T1000 (cell line): ENCODE results near the gene PTCRA.
"Not testable (repeated sequence)": the region's sequence is repeated elsewhere in the genome, so short reads cannot be mapped to it uniquely, and the experiment has no call there.

Experiments
- DNase-seq: peaks from one replicate; lab custom pipeline; 2025; ENCODE audit warnings: mixed read lengths; lab: John Stamatoyannopoulos, UW

The PTCRA gene

GRCh38 chr6:42902429-42903263 is 13.2 kb upstream of the PTCRA start:
- DNase-seq: not testable (repeated sequence)

DNA sequence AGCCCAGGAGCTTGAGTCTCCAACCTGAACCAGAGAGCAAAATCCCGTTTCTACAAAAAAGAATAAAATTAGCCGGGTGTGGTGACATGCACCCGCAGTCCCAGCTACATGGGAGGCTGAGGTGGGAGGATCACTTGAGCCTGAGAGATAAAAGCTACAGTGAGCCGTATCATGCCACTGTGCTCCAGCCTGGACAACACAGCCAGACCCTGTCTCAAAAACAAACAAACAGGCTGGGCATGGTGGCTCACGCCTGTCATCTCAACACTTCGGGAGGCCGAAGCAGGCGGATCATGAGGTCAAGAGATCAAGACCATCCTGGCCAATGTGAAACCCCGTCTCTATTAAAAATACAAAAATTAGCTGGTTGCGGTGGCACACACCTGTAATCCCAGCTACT is 11.4 kb upstream of the PTCRA start:
- no peak for DNase-seq

- no peak for DNase-seq
Measured at GRCh38 chr6:42907336-42907735, 8.5 kb upstream of the PTCRA start.

GRCh38 chr6:42909835-42910234 is 6.0 kb upstream of the PTCRA start:
- DNase-seq: no peak

DNA sequence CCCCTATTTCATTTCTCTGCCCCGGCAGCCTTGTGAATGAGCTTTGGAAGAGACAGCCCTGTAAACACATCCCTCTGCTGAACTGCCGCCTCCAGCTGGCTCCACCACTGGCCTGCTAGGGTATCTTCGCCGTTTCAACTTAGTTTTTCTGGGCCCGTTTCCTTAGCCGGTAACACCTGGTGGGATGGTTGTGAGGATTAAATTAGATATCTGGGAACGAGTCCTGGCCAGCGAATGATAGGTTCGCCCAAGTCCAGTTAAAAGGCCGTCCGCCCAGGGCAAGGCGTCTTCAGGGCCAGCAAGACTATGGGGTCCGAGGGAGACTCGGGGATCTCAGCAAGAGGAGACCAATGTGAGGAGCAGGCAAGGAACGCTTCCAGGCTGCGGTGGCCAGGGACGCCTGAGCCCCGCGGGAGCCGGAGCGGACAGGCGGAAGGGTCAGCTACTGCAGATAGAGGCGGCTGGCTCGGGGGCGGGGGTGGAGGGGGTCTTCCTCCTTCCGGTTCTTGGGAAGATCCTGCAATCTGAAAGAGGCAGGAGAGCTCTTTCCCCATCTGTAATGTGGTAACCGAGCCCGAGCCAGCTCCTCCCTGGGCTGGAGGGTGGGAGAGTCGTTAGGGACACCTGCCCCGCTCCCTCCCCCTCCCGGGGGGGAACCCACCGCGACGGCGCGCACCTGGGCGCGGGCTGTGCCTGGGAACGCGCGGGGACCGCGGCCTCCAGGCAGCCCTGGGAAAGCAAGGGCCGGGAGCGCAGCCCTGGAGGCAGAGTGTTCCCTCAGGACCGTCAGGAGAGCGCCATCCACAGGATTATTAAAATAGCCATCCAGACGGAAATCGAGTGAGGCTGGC is 4.5 kb upstream of the PTCRA start:
- no peak for DNase-seq

DNA sequence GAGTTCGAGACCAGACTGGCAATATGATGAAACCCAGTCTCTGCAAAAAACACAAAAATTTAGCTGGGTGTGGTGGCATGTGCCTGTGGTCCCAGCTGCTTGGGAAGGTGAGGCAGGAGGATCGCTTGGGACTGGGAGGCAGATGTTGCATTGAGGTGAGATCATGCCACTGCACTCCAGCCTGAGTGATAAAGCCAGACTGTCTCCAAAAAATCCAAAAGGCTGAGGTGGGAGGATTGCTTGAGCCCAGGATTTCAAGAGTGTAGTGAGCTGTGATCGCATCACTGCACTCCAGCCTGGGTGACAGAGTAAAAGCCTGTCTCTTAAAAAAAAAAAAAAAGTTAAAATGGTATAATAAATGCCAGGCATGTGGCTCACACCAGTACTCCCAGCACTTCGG is 1.3 kb upstream of the PTCRA start:
- DNase-seq: no peak

- no peak for DNase-seq
Measured at GRCh38 chr6:42916288-42916687, 435 bp downstream of the PTCRA start.

DNA sequence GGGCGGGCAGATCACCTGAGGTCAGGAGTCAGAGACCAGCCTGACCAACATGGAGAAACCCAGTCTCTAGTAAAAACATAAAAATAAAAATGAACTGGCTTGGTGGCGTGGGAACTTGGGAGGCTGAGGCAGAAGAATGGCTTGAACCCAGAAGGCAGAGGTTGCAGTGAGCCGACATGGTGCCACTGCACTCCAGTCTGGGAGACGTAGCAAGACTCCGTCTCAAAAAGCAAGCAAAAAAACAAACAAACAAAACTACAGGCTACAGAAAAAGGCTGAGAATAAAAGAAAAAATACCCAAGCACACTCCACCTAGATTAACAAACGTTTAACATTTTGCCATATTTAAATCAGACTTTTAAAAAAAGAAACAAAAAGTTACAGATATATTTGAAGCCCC is 5.9 kb downstream of the PTCRA start:
- DNase-seq: no peak

DNA sequence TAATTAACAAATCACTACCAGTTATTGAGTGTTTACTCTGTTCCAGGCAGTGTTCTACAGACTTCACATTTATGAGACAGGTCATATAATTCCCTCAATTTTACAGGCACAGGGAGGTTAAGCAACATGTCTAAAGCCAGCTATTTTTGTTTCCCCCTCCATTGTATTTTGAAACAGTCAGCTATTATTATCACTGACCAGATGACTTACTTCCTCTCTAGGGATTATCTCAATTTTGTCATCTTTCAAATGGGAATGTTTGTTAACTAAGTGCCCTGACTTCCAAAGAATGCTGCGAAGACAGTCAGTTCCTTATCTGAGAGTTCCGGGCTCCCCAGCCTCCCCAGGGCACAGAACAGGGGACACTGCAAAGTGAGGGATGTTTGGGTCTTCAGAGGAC is 7.8 kb downstream of the PTCRA start:
- no peak for DNase-seq

- no peak for DNase-seq
Measured at GRCh38 chr6:42925248-42925857, 9.5 kb downstream of the PTCRA start.

GRCh38 chr6:42928986-42929820 is 13.3 kb downstream of the PTCRA start, which contains the start of gene CNPY3:
TSS of gene CNPY3 (plus strand) at chr6:42929480. CDS start at chr6:42929571, 91 bp downstream.
- peak; percentile 86 for DNase-seq

GRCh38 chr6:42929821-42930360 is 14.0 kb downstream of the PTCRA start:
- peak; percentile 28 for DNase-seq

GRCh38 chr6:42932412-42932811 is 16.6 kb downstream of the PTCRA start:
- no peak for DNase-seq

- no peak for DNase-seq
Measured at GRCh38 chr6:42933205-42933604, 17.4 kb downstream of the PTCRA start.

- DNase-seq: no peak
Measured at GRCh38 chr6:42935322-42935721, 19.5 kb downstream of the PTCRA start.

GRCh38 chr6:42936398-42936797 is 20.5 kb downstream of the PTCRA start:
- DNase-seq: no peak

DNA sequence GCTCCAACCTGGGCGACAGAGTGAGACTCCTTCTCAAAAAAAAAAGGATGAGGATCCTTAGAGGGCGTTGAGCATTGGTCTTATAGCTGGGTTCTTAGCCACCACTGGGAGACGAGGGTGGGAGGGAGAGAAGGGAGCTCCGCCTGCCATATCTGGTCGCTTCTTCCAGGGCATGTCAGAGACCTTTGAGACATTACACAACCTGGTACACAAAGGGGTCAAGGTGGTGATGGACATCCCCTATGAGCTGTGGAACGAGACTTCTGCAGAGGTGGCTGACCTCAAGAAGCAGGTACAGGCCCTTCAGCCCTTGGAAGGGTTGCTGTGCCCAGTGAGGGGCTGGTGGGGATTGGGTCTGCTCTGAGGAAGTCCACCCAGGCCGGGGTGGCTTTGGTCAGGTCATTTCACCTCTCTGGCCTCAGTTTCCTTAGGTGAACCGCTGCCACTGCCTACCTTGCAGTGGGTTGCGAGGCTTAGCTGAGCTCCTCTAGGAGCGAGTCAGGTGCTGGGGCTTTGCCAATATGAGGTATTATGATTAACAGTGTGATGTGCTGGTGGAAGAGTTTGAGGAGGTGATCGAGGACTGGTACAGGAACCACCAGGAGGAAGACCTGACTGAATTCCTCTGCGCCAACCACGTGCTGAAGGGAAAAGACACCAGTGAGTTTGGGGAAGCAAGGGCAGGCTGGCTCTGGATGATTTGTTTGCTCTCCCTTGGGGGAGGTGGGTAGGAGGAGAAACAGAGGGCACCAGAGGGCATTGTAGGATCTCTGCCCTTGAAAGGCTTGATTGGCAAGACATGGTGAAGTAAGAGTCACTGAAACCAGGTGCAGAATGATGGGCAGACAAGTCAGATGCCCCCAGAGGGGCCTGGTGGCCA is 21.9 kb downstream of the PTCRA start:
- no peak for DNase-seq

DNA sequence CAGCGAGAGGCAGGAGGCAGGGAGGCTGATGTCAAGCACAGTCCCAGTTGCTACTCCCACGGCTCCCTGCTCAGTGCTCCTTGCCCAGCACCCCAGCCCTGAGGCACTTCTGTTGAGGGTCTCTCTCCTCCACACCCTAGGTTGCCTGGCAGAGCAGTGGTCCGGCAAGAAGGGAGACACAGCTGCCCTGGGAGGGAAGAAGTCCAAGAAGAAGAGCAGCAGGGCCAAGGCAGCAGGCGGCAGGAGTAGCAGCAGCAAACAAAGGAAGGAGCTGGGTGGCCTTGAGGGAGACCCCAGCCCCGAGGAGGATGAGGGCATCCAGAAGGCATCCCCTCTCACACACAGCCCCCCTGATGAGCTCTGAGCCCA is 22.6 kb downstream of the PTCRA start:
- DNase-seq: no peak

DNA sequence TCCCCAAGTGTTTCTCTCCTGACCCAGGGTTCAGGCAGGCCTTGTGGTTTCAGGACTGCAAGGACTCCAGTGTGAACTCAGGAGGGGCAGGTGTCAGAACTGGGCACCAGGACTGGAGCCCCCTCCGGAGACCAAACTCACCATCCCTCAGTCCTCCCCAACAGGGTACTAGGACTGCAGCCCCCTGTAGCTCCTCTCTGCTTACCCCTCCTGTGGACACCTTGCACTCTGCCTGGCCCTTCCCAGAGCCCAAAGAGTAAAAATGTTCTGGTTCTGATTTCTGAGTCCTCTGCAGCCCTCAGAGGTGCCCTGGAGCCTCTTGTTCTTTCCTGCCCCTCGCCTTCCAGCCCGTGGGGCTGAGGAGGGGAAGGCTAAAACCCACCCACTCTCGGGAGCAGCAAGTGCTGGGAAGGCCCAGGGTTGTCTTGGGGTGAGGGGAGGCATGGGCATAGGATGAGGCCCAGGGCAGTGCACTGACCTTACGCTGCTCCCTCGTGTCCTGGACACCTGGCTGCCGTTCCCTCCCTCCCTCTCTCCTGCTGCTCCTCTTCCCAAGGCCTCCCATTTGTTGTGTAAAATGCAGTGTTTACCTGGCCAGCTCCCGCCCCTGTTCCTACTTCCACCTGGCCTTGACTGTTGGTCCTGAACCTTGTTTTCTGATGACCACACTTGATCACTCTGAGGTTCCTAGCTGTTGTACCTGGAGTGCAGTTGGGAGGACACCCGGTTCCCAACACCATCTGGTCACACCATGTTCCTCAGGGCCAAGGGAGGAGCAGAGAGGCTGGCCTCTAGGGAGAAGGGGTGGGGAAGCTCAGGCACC is 23.3 kb downstream of the PTCRA start:
- no peak for DNase-seq

GRCh38 chr6:42939810-42940167 is 23.9 kb downstream of the PTCRA start:
- DNase-seq: no peak
